GM12874 (cell line): Measurements from ENCODE around the gene SF3A1.

ENCODE experiments used
- TF ChIP-seq, protein P1 (sequence below): IDR thresholded peaks from 2 replicates; pipeline ENCODE4 v1.5.1; 2011; ENCODE audit warnings: low read depth, mild to moderate bottlenecking, control low read depth, low read length, moderate library complexity; ENCODE audit not compliant: insufficient read depth

The SF3A1 gene

GRCh38 chr22:30398685-30399680 lies 42.3 kb upstream of the SF3A1 start:
- TF ChIP-seq, protein P1, sequence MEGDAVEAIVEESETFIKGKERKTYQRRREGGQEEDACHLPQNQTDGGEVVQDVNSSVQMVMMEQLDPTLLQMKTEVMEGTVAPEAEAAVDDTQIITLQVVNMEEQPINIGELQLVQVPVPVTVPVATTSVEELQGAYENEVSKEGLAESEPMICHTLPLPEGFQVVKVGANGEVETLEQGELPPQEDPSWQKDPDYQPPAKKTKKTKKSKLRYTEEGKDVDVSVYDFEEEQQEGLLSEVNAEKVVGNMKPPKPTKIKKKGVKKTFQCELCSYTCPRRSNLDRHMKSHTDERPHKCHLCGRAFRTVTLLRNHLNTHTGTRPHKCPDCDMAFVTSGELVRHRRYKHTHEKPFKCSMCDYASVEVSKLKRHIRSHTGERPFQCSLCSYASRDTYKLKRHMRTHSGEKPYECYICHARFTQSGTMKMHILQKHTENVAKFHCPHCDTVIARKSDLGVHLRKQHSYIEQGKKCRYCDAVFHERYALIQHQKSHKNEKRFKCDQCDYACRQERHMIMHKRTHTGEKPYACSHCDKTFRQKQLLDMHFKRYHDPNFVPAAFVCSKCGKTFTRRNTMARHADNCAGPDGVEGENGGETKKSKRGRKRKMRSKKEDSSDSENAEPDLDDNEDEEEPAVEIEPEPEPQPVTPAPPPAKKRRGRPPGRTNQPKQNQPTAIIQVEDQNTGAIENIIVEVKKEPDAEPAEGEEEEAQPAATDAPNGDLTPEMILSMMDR = no peak

DNA sequence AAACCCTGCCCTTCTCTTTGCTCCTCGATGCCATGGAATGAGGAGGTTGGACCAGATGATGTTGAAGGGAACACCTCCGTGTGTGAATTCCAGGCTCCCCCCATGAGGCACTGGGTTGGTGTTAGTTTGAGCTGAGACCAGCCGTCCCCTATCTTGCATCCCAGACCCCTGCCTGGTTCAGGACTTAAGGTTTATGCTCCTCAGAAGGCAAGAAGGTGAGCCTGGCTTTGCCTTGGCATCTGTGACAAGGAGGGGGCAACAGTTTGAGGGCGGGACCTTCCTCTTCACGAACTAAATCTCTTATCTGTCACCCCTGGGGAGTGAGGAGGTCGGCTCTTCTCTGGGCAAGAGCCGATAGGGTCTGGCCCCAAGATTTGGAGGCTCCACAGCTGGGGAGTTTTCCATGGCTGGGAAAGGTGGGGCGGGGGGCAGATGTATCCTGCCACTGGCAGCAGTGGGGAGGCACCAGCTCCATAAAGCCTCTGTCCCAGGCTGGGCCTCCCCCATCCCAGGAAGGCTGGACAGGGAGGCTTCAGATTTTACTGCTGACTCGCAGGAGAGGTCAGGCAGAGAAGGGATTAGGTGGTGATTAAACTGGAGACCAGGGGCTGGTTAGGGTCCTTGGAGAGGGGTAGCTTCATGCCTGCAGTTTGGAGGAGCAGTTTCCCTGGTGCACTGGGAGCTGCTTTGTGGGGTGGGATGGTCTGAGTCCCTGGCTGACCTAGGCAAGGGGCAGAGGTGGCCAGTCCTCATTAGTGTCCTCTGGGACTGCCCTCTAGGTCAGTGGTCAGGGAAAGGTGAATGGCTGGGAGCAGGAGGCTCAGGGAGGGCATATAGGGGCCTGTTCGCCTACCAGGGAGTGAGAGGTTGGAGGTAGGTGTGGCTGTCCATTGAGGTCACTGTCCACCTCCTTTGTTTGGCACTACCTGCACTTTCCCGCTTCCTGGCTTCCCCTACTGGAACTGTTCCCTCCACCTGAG lies 41.3 kb upstream of the SF3A1 start:
- TF ChIP-seq, protein P1 = no peak

DNA sequence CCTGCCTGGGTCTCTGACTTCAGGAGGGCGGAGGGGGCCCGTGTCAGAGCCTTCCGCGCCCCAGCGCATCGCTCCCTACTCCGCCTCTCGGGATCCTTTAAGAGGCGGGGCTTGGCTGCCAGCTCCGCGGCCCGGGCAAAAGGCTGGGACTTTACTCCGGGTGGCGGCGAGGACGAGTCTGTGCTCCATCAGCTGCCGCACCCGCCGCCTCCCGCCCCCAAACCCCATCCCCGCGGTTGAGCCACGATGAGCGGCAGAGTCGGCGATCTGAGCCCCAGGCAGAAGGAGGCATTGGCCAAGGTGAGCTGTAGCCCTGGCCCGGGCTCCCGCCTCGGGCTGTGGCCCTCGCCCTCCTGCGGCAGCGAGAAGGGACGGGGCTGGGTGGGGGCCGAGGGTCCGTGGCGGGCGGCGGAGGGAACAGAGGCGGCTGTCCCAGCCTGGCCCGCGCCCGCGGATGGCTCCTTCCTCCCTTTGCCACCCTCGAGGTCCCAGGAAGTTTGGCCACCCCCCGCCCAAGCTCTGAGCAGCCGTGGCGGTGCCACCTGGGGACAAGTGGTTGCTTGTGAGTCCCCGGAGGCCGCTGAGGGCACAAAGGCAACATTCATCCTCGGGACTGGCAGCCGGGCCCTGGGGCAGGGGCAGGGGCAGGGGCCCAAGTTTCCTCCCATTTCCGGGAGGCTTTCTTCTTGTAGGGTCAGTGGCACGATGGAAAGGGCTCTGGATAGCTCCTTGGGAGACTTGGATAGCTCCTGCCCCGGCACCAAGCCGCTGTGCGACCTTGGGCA lies 40.4 kb upstream of the SF3A1 start, which contains the start of gene SEC14L2:
TSS of gene SEC14L2 (plus strand) at position 148 of the 785 bp plus-strand sequence. CDS start at position 247, 99 bp downstream.
- TF ChIP-seq, protein P1 = no peak

DNA sequence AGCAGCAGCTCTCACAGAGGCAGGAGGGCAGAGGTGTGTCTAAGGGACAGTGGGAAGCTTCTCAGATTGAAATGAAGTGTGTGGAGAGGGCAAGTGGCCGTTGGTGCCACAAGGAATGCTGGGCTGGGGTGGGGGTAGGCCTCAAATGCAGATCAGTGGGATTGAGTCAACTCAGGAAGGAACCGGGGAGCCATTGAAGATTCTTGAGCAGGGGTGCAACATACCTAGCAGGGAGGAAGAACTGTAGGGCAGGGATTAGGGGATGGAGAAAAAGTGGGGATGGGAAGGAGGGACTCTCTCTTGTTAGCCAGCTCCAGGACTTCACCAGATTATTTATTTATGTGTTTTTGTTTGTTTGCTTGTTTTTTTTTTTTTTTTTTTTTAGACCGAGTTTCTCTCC lies 37.2 kb upstream of the SF3A1 start:
- TF ChIP-seq, protein P1 = no peak

GRCh38 chr22:30393322-30393680 lies 36.6 kb upstream of the SF3A1 start:
- TF ChIP-seq, protein P1 = no peak

- TF ChIP-seq, protein P1 = no peak
Observed at GRCh38 chr22:30392661-30393321, 36.1 kb upstream of the SF3A1 start.
